IMR-90 (cell line): ENCODE measurements around the gene UBE2O. TPM values are rescaled to one million over a fixed set of nuclear protein-coding genes. Genes with fewer than 3 reads are reported as not detected.

Source experiments
- ATAC-seq: fragments of 200-7000 bp; cut with Tn5 transposase; 2 replicates; pipeline ENCODE4 v1.9.1; 2020; ENCODE audit warnings: low read depth, mild to moderate bottlenecking, moderate library complexity
- BruUV-seq: library from RNA; stranded (reverse); fragments of 400-500 nt; replicated peaks from 2 replicates; lab custom pipeline; 2021; lab: Mats Ljungman, UMichigan
- CTCF ChIA-PET: fragments of 300-600 bp; formaldehyde crosslinking; extraction: SDS; loops from one replicate; lab custom pipeline; 2021; ENCODE audit warnings: antibody characterized with exemption; lab: Yijun Ruan, JAX
- POLR2A ChIA-PET: fragments of 300-600 bp; sonication (Branson Sonifier 250); formaldehyde crosslinking; loops from one replicate; lab custom pipeline; 2022; ENCODE audit warnings: antibody characterized with exemption; ENCODE audit not compliant: unreplicated experiment; lab: Charles Lee
- DNase-seq: peaks from one replicate; pipeline ENCODE4 v3.0.0; 2013
- H2AFZ ChIP-seq: replicated peaks from 2 replicates; pipeline ENCODE3; 2013; ENCODE audit warnings: low read length, mild to moderate bottlenecking; ENCODE audit not compliant: poor library complexity
- H2AK5ac ChIP-seq: 2 replicates; pipeline ENCODE4 v1.6.1; 2013; ENCODE audit warnings: low read depth, low read length, inconsistent platforms
- H2AK9ac ChIP-seq: replicated peaks from 2 replicates; pipeline ENCODE3; 2013; ENCODE audit warnings: mild to moderate bottlenecking, low read depth, low read length, moderate library complexity; ENCODE audit not compliant: poor library complexity
- H2BK120ac ChIP-seq: 2 replicates; pipeline ENCODE4 v1.6.1; 2013; ENCODE audit warnings: low read depth, low read length, inconsistent platforms
- H2BK15ac ChIP-seq: 3 replicates; pipeline ENCODE4 v1.6.1; 2013; ENCODE audit warnings: low read depth, low read length, inconsistent platforms
- H2BK20ac ChIP-seq: 2 replicates; pipeline ENCODE4 v1.6.1; 2013; ENCODE audit warnings: low read depth, mild to moderate bottlenecking, inconsistent platforms, low read length, moderate library complexity
- H2BK5ac ChIP-seq: 2 replicates; pipeline ENCODE4 v1.6.1; 2013; ENCODE audit warnings: mild to moderate bottlenecking, low read depth, low read length, inconsistent platforms; ENCODE audit not compliant: poor library complexity, severe bottlenecking
- H3K14ac ChIP-seq: replicated peaks from 2 replicates; pipeline ENCODE4 v1.6.1; 2013; ENCODE audit warnings: low read depth, low read length, inconsistent platforms
- H3K18ac ChIP-seq: 2 replicates; pipeline ENCODE4 v1.6.1; 2013; ENCODE audit warnings: low read depth, low read length, control low read depth
- H3K23ac ChIP-seq: 2 replicates; pipeline ENCODE4 v1.6.1; 2013; ENCODE audit warnings: low read depth, low read length, inconsistent platforms
- H3K27ac ChIP-seq: 2 replicates; pipeline ENCODE4 v1.5.1; 2013; ENCODE audit warnings: mild to moderate bottlenecking, control low read depth, low read length; ENCODE audit not compliant: insufficient read depth
- H3K27me3 ChIP-seq: 2 replicates; pipeline ENCODE4 v1.6.1; 2013; ENCODE audit warnings: low read length; ENCODE audit not compliant: control insufficient read depth, insufficient read depth
- H3K36me3 ChIP-seq: 2 replicates; pipeline ENCODE4 v1.6.1; 2013; ENCODE audit warnings: low read length, mixed read lengths; ENCODE audit not compliant: control insufficient read depth, insufficient read depth
- H3K4ac ChIP-seq: 2 replicates; pipeline ENCODE4 v1.6.1; 2013; ENCODE audit warnings: low read depth, low read length, inconsistent platforms
- H3K4me1 ChIP-seq: 2 replicates; pipeline ENCODE4 v1.6.1; 2013; ENCODE audit warnings: low read length, mixed read lengths; ENCODE audit not compliant: control insufficient read depth, insufficient read depth
- H3K4me2 ChIP-seq: 2 replicates; pipeline ENCODE4 v1.6.1; 2013; ENCODE audit warnings: low read depth, mild to moderate bottlenecking, control low read depth, low read length, moderate library complexity
- H3K4me3 ChIP-seq: 2 replicates; pipeline ENCODE4 v1.5.1; 2013; ENCODE audit warnings: low read depth, mild to moderate bottlenecking, control low read depth, low read length, moderate library complexity; ENCODE audit not compliant: insufficient read depth
- H3K56ac ChIP-seq: 2 replicates; pipeline ENCODE4 v1.6.1; 2013; ENCODE audit warnings: low read length, inconsistent platforms; ENCODE audit not compliant: insufficient read depth; ENCODE audit errors: extremely low read depth
- H3K79me1 ChIP-seq, 2 experiments: 2 replicates each; pipeline ENCODE4 v1.6.1; 2013; ENCODE audit warnings: low read length in 2 of 2, inconsistent platforms in 1 of 2, low read depth in 1 of 2
- H3K9ac ChIP-seq: 2 replicates; pipeline ENCODE4 v1.6.1; 2013; ENCODE audit warnings: low read depth, low read length, control low read depth
- H3K9me1 ChIP-seq: 2 replicates; pipeline ENCODE4 v1.6.1; 2013; ENCODE audit warnings: low read length, inconsistent platforms; ENCODE audit not compliant: insufficient read depth
- H3K9me3 ChIP-seq: 2 replicates; pipeline ENCODE4 v1.6.1; 2013; ENCODE audit warnings: low read length; ENCODE audit not compliant: control insufficient read depth, insufficient read depth
- H4K20me1 ChIP-seq: 2 replicates; pipeline ENCODE4 v1.6.1; 2013; ENCODE audit warnings: low read length, inconsistent platforms; ENCODE audit not compliant: insufficient read depth
- H4K5ac ChIP-seq: 2 replicates; pipeline ENCODE4 v1.6.1; 2013; ENCODE audit warnings: mild to moderate bottlenecking, low read depth, low read length, control low read depth
- H4K8ac ChIP-seq, 2 experiments: 2 replicates each; pipeline ENCODE4 v1.6.1; 2013; ENCODE audit warnings: low read depth in 2 of 2, low read length in 2 of 2, control low read depth in 1 of 2, inconsistent platforms in 1 of 2
- H4K91ac ChIP-seq: 2 replicates; pipeline ENCODE4 v1.6.1; 2013; ENCODE audit warnings: low read depth, low read length, inconsistent platforms; ENCODE audit not compliant: insufficient read depth
- BHLHE40 ChIP-seq: fragments of 150-350 bp; IDR thresholded peaks from 2 replicates; pipeline ENCODE4 v1.6.1; 2016; ENCODE audit warnings: mild to moderate bottlenecking, low read depth, low read length
- CEBPB ChIP-seq: IDR thresholded peaks from 2 replicates; pipeline ENCODE4 v1.6.1; 2012; ENCODE audit warnings: low read depth, low read length, improper control_type of control experiment
- CHD1 ChIP-seq: IDR thresholded peaks from 2 replicates; pipeline ENCODE4 v1.6.1; 2012; ENCODE audit warnings: low read depth, low read length, improper control_type of control experiment
- FOS ChIP-seq: fragments of 150-350 bp; IDR thresholded peaks from 2 replicates; pipeline ENCODE4 v1.6.1; 2016; ENCODE audit warnings: low read depth, low read length
- MAFK ChIP-seq: IDR thresholded peaks from 2 replicates; pipeline ENCODE4 v1.6.1; 2012; ENCODE audit warnings: low read depth, low read length, improper control_type of control experiment
- MAZ ChIP-seq: IDR thresholded peaks from 2 replicates; pipeline ENCODE4 v1.6.1; 2012; ENCODE audit warnings: low read depth, mild to moderate bottlenecking, low read length, improper control_type of control experiment, moderate library complexity, borderline replicate concordance
- MXI1 ChIP-seq: IDR thresholded peaks from 2 replicates; pipeline ENCODE4 v1.6.1; 2012; ENCODE audit warnings: low read depth, mild to moderate bottlenecking, low read length, moderate library complexity, borderline replicate concordance
- NFE2L2 ChIP-seq: fragments of 150-350 bp; IDR thresholded peaks from 2 replicates; pipeline ENCODE4 v1.6.1; 2016; ENCODE audit warnings: low read depth, mild to moderate bottlenecking, low read length
- POLR2A ChIP-seq: IDR thresholded peaks from 2 replicates; pipeline ENCODE4 v1.6.1; 2012; ENCODE audit warnings: mild to moderate bottlenecking, low read depth, low read length
- RCOR1 ChIP-seq: IDR thresholded peaks from 2 replicates; pipeline ENCODE4 v1.6.1; 2012; ENCODE audit warnings: mild to moderate bottlenecking, low read length, improper control_type of control experiment; ENCODE audit not compliant: insufficient replicate concordance
- RFX5 ChIP-seq: IDR thresholded peaks from 2 replicates; pipeline ENCODE4 v1.8.0; 2012; ENCODE audit warnings: low read depth, mild to moderate bottlenecking, low read length, moderate library complexity
- WGBS, 2 experiments: methylation state at CpG; one replicate each; pipeline versions ENCODE4 v1.1.5 to v1.1.7; 2013; ENCODE audit warnings: missing lambda C conversion rate in 2 of 2; ENCODE audit not compliant: insufficient read length in 1 of 2; ENCODE audit errors: extremely low coverage in 2 of 2; 5-methylcytosine and 5-hydroxymethylcytosine counted together
- dilution Hi-C: fragments of 300-500 bp; cut with HindIII; formaldehyde crosslinking; loops from one replicate; pipeline ENCODE4 v1.14.3; 2018; ENCODE audit warnings: low sequenced_read_pairs; ENCODE audit not compliant: unreplicated experiment
- in situ Hi-C: fragments of 300-500 bp; cut with MboI; formaldehyde crosslinking; loops from 3 replicates; pipeline ENCODE4 v1.14.3; 2019; ENCODE audit warnings: low sequenced_read_pairs, inconsistent platforms, mixed read lengths
- intact Hi-C: fragments of 100-400 bp; cut with micrococcal nuclease; formaldehyde crosslinking; loops from 2 replicates; pipeline ENCODE4 v1.10.0; 2022
- polyA plus RNA-seq, 3 experiments: library from polyadenylated mRNA; depleted of rRNA; stranded (reverse); fragments of >200 nt; gene quantifications; 2 replicates each; pipeline ENCODE4 v1.2.3, GENCODE V29; 2012; ENCODE audit warnings: low replicate concordance in 1 of 3
- total RNA-seq: library from RNA; depleted of rRNA; stranded (reverse); fragments of >200 nt; gene quantifications from 2 replicates; pipeline ENCODE4 v1.2.3, GENCODE V29; 2012
- TF ChIP-seq, protein P1 (sequence below): fragments of 150-350 bp; IDR thresholded peaks from 2 replicates; pipeline ENCODE4 v1.6.1; 2016; ENCODE audit warnings: low read depth, mild to moderate bottlenecking, low read length, moderate library complexity, borderline replicate concordance
- TF ChIP-seq, protein P2 (sequence below): conservative IDR thresholded peaks from 2 replicates; pipeline ENCODE4 v1.5.1; 2012; ENCODE audit warnings: mild to moderate bottlenecking, low read depth, low read length, improper control_type of control experiment

The UBE2O gene
- total and polyA plus RNA-seq, 2 of the 4 experiments (the other 2 are of a cell fraction), result 17.6 TPM

DNA sequence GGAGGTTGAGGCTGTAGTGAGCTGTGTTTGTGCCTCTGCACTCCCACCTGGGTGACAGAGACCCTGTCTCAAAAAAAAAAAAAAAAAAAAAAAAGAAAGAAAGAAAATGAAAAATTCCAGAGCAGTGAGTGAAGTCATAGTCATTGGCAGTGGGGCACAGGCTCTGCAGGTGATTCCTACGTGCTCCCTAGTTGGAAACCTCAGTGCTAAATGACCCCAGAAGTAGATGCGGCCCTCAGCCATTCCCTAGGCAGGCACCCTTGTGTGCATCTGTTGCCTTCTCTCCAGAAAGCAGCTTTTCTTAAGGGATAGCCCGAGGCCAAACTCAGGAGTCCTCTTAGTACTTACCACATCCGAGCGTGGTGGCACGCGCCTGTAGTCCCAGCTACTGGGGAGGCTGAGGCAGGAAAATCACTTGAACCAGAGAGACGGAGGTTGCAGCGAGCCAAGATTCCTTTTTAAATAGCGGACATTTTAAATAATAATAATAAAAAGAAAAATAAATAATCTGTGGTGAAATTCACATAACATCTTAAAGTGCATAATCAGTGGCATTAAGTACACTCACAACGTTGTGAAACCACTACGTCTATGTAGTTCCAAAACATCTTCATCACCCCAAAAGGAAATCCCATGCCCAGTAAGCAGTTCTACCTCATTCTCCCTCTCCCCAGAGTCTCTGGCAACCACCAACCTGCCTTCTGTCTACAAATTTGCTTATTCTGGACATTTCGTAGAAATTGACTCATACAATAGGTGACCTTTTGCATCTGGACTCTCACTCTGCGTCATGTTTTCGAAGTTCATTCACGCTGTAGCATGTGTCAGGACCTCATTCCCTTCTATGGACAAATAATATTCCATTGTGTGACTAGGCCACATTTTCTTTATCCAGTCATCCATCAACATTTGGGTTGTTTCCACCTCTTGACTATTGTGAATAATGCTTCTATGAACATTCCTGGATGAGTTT lies 81.0 kb downstream of the UBE2O start:
- Histone ChIP-seq H3K14ac (peak overlapping the region; percentile 71), H3K9me1 (peaks cover 20% of the 10 kb centered on the region), H3K4me3 (no peak overlapping the region), H3K4me2 (peak overlapping the region; percentile 46; the same call in 1 of the 2 replicates), H3K4me1 (peaks cover 25% of the 10 kb centered on the region), H3K9ac (no peak overlapping the region), H2AFZ (peak overlapping the region; percentile 3), H2AK5ac (peak overlapping the region; percentile 92), H3K18ac (peak overlapping the region; percentile 80), H2BK120ac (peak overlapping the region; percentile 86), H3K79me1 (peaks cover 4 to 34% of the 10 kb centered on the region in 2 experiments; a peak in 2 of 4 replicates), H3K36me3 (no peaks in the 10 kb centered on the region), H3K56ac (peak overlapping the region; percentile 56; the same call in 1 of the 2 replicates), H3K27ac (peak overlapping the region; percentile 80), H3K4ac (peak overlapping the region; percentile 89), H2AK9ac (no peak overlapping the region), H2BK20ac (peak overlapping the region; percentile 79), H4K91ac (peak overlapping the region; percentile 87), H2BK5ac (peak overlapping the region; percentile 99), H4K8ac (peak overlapping the region; percentile 58 to 76), H3K27me3 (no peaks in the 10 kb centered on the region), H3K23ac (peak overlapping the region; percentile 76; the same call in 1 of the 2 replicates), H4K5ac (peak overlapping the region; percentile 88), H3K9me3 (no peaks in the 10 kb centered on the region), H4K20me1 (peaks cover 3% of the 10 kb centered on the region; the same call in 1 of the 2 replicates), H2BK15ac (peak overlapping the region; percentile 90)
- in situ Hi-C loops (no loop called here), intact Hi-C loops (loop anchor here (2.0 kb wide), 1 partner anchor 13 kb away; the partner anchor contains the start of gene SPHK1), dilution Hi-C loops (no loop called here)
- DNase-seq (peak; percentile 100), ATAC-seq (peak; percentile 63)
- ChIA-PET CTCF (no interaction called here), POLR2A (interaction anchor here (0.5 kb wide), 1 partner anchor 522 kb away, joined by 3 read pairs; no protein-coding TSS in a partner anchor)
- 34% methylated on average over 5 of the region's 16 CpGs; no CpG with 5 or more reads in 1 of the 2 experiments for WGBS, 2 experiments
- no TSS peak for BruUV-seq
- TF ChIP-seq CEBPB (peak; percentile 93), FOS (peak; percentile 93; the same call in 1 of the 2 replicates), MAFK (peak; percentile 93), POLR2A (no peak; the same call in 1 of the 2 replicates), MXI1 (no peak), CHD1 (no peak), RFX5 (no peak), NFE2L2 (peak; percentile 35), MAZ (no peak; the same call in 1 of the 2 replicates), RCOR1 (no peak), BHLHE40 (peak; percentile 71)
- TF ChIP-seq, protein P1, sequence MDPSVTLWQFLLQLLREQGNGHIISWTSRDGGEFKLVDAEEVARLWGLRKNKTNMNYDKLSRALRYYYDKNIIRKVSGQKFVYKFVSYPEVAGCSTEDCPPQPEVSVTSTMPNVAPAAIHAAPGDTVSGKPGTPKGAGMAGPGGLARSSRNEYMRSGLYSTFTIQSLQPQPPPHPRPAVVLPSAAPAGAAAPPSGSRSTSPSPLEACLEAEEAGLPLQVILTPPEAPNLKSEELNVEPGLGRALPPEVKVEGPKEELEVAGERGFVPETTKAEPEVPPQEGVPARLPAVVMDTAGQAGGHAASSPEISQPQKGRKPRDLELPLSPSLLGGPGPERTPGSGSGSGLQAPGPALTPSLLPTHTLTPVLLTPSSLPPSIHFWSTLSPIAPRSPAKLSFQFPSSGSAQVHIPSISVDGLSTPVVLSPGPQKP, result no peak
- TF ChIP-seq, protein P2, sequence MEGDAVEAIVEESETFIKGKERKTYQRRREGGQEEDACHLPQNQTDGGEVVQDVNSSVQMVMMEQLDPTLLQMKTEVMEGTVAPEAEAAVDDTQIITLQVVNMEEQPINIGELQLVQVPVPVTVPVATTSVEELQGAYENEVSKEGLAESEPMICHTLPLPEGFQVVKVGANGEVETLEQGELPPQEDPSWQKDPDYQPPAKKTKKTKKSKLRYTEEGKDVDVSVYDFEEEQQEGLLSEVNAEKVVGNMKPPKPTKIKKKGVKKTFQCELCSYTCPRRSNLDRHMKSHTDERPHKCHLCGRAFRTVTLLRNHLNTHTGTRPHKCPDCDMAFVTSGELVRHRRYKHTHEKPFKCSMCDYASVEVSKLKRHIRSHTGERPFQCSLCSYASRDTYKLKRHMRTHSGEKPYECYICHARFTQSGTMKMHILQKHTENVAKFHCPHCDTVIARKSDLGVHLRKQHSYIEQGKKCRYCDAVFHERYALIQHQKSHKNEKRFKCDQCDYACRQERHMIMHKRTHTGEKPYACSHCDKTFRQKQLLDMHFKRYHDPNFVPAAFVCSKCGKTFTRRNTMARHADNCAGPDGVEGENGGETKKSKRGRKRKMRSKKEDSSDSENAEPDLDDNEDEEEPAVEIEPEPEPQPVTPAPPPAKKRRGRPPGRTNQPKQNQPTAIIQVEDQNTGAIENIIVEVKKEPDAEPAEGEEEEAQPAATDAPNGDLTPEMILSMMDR, result no peak
